ENCODE data around the gene TP53BP2. TPM values are rescaled to one million over a fixed set of nuclear protein-coding genes. Genes with fewer than 3 reads are reported as not detected.
"Not testable (repeated sequence)": the region's sequence is repeated elsewhere in the genome, so short reads cannot be mapped to it uniquely, and the experiment has no call there.

The TP53BP2 gene, protein sequence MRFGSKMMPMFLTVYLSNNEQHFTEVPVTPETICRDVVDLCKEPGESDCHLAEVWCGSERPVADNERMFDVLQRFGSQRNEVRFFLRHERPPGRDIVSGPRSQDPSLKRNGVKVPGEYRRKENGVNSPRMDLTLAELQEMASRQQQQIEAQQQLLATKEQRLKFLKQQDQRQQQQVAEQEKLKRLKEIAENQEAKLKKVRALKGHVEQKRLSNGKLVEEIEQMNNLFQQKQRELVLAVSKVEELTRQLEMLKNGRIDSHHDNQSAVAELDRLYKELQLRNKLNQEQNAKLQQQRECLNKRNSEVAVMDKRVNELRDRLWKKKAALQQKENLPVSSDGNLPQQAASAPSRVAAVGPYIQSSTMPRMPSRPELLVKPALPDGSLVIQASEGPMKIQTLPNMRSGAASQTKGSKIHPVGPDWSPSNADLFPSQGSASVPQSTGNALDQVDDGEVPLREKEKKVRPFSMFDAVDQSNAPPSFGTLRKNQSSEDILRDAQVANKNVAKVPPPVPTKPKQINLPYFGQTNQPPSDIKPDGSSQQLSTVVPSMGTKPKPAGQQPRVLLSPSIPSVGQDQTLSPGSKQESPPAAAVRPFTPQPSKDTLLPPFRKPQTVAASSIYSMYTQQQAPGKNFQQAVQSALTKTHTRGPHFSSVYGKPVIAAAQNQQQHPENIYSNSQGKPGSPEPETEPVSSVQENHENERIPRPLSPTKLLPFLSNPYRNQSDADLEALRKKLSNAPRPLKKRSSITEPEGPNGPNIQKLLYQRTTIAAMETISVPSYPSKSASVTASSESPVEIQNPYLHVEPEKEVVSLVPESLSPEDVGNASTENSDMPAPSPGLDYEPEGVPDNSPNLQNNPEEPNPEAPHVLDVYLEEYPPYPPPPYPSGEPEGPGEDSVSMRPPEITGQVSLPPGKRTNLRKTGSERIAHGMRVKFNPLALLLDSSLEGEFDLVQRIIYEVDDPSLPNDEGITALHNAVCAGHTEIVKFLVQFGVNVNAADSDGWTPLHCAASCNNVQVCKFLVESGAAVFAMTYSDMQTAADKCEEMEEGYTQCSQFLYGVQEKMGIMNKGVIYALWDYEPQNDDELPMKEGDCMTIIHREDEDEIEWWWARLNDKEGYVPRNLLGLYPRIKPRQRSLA
- polyA plus RNA-seq (25.2 and 41.4 TPM in 2 replicates), polyA minus RNA-seq (48.0 and 66.4 TPM in 2 replicates)

DNA sequence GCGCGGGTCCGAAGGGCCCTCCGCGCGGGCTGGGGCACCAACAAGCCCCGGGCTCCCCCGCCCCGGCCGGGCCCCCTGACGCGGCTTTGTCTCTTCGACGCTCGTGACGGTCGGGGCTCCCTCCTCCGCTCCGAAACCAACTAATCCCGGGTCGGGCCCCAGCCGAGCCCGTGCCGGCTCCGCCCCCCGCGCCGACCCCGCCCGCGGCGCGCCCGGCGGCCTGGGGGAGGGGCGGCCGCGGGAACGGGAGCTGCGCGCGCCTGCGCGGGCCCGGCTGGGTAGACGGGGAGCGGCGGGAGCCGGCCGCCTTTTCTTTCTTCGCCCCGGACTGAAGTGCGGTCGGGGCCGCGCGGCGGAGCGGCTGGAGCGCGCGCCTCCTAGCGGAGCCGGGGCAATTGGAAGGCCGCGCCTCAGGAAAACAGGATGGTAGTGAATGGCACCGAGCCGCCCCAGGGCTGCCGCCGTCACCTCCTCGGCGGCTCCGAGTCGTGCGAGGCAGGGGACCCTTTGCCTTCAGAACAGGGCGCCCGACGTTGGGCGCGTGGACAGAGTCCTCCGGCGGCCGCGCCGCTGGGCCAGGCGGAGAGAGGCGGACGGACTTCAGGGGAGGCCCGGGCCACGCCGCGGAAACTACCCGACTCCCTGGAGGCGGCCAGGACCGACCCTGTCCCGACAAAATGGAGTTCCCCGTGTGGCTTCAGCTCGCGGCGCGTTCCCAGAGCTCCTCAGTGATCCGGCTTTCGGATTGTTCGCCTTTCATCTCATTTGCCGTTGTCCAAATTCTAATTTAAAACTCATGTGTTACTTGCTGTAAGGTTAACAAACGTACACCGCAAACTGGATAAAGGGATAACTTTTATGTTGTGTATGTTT is at the start of gene TP53BP2:
Gene TP53BP2, minus strand, starts transcription at position 138 of the 873 bp plus-strand sequence. CDS start 267 bp downstream, outside the sequence.
- Histone ChIP-seq H3K79me2 (replicated peaks; ENCODE audit: insufficient read depth, low read length) (peaks cover 31% of the 10 kb centered on the region), H3K9ac (ENCODE audit: low read length) (peak within 1 kb of the TSS; percentile 95), H4K20me1 (ENCODE audit: insufficient read depth) (no peaks in the 10 kb centered on the region), H3K9me3 (ENCODE audit: low read length) (no peaks in the 10 kb centered on the region), H3K4me3 (ENCODE audit: low read length) (peak within 1 kb of the TSS; percentile 92), H3K4me2 (ENCODE audit: low read length) (peak within 1 kb of the TSS; percentile 94), H3K36me3 (ENCODE audit: insufficient read depth, low read length) (no peaks in the 10 kb centered on the region), H2AFZ (ENCODE audit: low read depth, low read length) (peak within 1 kb of the TSS; percentile 89), H3K27me3 (ENCODE audit: insufficient read depth, low read depth, low read length) (no peaks in the 10 kb centered on the region), H3K9me2 (ENCODE audit: insufficient read depth, low read length) (no peaks in the 10 kb centered on the region), H3F3A (ENCODE audit: insufficient read depth, low read length, poor library complexity, severe bottlenecking) (peaks cover 12% of the 10 kb centered on the region), H3K27ac (ENCODE audit: low read length) (peak within 1 kb of the TSS; percentile 93)
- TF ChIP-seq POLR2AphosphoS5 (IDR thresholded peaks at IDR 0.05) (peak; percentile 78), MXI1 (conservative IDR thresholded peaks at IDR 0.05; ENCODE audit: poor library complexity, severe bottlenecking) (peak; percentile 5), EP300 (conservative IDR thresholded peaks at IDR 0.05; ENCODE audit: poor library complexity, severe bottlenecking) (no peak), TAF1 (IDR thresholded peaks at IDR 0.05; ENCODE audit: low read depth) (peak; percentile 87), RAD21 (conservative IDR thresholded peaks at IDR 0.05) (peak; percentile 61), SMC3 (conservative IDR thresholded peaks at IDR 0.05; ENCODE audit: poor library complexity) (peak; percentile 66), EZH2 (IDR thresholded peaks at IDR 0.05; ENCODE audit: borderline replicate concordance, insufficient read depth, low read length, poor library complexity, severe bottlenecking) (no peak)
- TF ChIP-seq, protein P1, sequence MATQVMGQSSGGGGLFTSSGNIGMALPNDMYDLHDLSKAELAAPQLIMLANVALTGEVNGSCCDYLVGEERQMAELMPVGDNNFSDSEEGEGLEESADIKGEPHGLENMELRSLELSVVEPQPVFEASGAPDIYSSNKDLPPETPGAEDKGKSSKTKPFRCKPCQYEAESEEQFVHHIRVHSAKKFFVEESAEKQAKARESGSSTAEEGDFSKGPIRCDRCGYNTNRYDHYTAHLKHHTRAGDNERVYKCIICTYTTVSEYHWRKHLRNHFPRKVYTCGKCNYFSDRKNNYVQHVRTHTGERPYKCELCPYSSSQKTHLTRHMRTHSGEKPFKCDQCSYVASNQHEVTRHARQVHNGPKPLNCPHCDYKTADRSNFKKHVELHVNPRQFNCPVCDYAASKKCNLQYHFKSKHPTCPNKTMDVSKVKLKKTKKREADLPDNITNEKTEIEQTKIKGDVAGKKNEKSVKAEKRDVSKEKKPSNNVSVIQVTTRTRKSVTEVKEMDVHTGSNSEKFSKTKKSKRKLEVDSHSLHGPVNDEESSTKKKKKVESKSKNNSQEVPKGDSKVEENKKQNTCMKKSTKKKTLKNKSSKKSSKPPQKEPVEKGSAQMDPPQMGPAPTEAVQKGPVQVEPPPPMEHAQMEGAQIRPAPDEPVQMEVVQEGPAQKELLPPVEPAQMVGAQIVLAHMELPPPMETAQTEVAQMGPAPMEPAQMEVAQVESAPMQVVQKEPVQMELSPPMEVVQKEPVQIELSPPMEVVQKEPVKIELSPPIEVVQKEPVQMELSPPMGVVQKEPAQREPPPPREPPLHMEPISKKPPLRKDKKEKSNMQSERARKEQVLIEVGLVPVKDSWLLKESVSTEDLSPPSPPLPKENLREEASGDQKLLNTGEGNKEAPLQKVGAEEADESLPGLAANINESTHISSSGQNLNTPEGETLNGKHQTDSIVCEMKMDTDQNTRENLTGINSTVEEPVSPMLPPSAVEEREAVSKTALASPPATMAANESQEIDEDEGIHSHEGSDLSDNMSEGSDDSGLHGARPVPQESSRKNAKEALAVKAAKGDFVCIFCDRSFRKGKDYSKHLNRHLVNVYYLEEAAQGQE (IDR thresholded peaks at IDR 0.05; ENCODE audit: borderline replicate concordance): peak; percentile 84
- TF ChIP-seq, protein P2, sequence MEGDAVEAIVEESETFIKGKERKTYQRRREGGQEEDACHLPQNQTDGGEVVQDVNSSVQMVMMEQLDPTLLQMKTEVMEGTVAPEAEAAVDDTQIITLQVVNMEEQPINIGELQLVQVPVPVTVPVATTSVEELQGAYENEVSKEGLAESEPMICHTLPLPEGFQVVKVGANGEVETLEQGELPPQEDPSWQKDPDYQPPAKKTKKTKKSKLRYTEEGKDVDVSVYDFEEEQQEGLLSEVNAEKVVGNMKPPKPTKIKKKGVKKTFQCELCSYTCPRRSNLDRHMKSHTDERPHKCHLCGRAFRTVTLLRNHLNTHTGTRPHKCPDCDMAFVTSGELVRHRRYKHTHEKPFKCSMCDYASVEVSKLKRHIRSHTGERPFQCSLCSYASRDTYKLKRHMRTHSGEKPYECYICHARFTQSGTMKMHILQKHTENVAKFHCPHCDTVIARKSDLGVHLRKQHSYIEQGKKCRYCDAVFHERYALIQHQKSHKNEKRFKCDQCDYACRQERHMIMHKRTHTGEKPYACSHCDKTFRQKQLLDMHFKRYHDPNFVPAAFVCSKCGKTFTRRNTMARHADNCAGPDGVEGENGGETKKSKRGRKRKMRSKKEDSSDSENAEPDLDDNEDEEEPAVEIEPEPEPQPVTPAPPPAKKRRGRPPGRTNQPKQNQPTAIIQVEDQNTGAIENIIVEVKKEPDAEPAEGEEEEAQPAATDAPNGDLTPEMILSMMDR (IDR thresholded peaks at IDR 0.05; ENCODE audit: poor library complexity, severe bottlenecking): peak; percentile 80

DNA sequence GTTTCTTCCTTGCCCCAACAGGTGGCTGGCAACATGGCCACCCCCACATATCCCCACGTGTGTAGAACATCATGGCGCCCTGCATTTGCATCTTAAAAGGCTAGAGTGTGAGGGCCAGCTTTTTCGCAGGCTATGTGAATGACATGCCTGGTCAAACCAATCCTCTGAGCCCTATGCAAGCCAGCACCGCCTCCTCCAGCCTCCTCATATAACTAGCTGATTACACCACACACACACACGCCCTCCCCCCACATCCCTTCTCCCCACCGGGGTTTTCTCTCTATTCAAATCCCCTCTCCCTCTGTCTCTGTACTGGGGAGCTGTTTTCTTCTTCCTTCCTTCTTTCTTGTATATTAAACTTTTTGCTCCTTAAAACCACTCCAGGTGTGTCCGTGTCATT is 44.7 kb upstream of the TP53BP2 start:
- H3K27me3 ChIP-seq (ENCODE audit: insufficient read depth, low read depth, low read length); H3F3A ChIP-seq (ENCODE audit: insufficient read depth, low read length, poor library complexity, severe bottlenecking); H3K27ac ChIP-seq (ENCODE audit: low read length); H3K36me3 ChIP-seq (ENCODE audit: insufficient read depth, low read length); H3K9ac ChIP-seq (ENCODE audit: low read length); H3K79me2 ChIP-seq (replicated peaks; ENCODE audit: insufficient read depth, low read length); H3K9me3 ChIP-seq (ENCODE audit: low read length); H3K4me3 ChIP-seq (ENCODE audit: low read length); H4K20me1 ChIP-seq (ENCODE audit: insufficient read depth); H2AFZ ChIP-seq (ENCODE audit: low read depth, low read length); H3K9me2 ChIP-seq (ENCODE audit: insufficient read depth, low read length); H3K4me2 ChIP-seq (ENCODE audit: low read length): not testable (repeated sequence)

DNA sequence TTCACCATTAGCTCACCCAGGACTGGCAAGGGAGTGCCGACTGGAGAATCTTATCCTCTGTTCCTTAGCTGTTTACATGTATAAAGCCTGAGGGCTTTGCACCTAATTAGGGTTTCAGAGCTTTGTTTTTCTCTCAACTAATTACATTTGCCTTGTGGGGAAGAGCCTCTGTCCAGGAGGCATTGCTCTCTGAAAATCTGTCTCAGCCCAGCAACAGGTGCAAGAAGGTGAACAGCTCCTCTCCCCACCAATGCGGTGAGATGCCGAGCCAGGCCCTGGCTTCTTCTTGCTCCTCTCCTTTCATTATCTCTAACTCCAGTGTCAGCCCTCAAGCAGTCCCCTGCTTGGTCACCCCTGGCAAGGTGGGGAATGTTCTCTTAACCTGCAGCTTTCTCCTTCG is 43.6 kb upstream of the TP53BP2 start:
- not testable (repeated sequence) for H2AFZ ChIP-seq (ENCODE audit: low read depth, low read length); H3F3A ChIP-seq (ENCODE audit: insufficient read depth, low read length, poor library complexity, severe bottlenecking); H3K9me2 ChIP-seq (ENCODE audit: insufficient read depth, low read length)

More for the DNA sequence above, 43.6 kb upstream of the TP53BP2 start:
- not testable (repeated sequence) for H4K20me1 ChIP-seq (ENCODE audit: insufficient read depth); H3K27me3 ChIP-seq (ENCODE audit: insufficient read depth, low read depth, low read length); H3K9ac ChIP-seq (ENCODE audit: low read length); H3K36me3 ChIP-seq (ENCODE audit: insufficient read depth, low read length); H3K4me2 ChIP-seq (ENCODE audit: low read length); H3K4me3 ChIP-seq (ENCODE audit: low read length); H3K9me3 ChIP-seq (ENCODE audit: low read length); H3K27ac ChIP-seq (ENCODE audit: low read length); H3K79me2 ChIP-seq (replicated peaks; ENCODE audit: insufficient read depth, low read length)

Measured in neural cell (in vitro differentiated cells).